Upper lobe of left lung (tissue), 6 donors: ENCODE data around the gene UGT2B15. TPM values are rescaled to one million over a fixed set of nuclear protein-coding genes. Genes with fewer than 3 reads are reported as not detected.
"Not testable (repeated sequence)": the region's sequence is repeated elsewhere in the genome, so short reads cannot be mapped to it uniquely, and the experiment has no call there.

Experiments
- ATAC-seq, 2 donors: fragments of 200-7000 bp; cut with Tn5 transposase; one replicate each; pipeline ENCODE4 v1.9.1; 2022; ENCODE audit warnings: mild to moderate bottlenecking in 2 of 2, moderate library complexity in 2 of 2; ENCODE audit not compliant: low FRiP score in 2 of 2
- DNase-seq, 2 donors: peaks; one replicate each; pipeline ENCODE4 v3.0.0-alpha.2; 2019 to 2020
- H3K27ac ChIP-seq, 4 donors: fragments of 200-600 bp; sonication (generic); one replicate each; pipeline ENCODE4 v1.5.1; 2016 to 2019
- H3K27me3 ChIP-seq, 4 donors: fragments of 200-600 bp; sonication (generic); one replicate each; pipeline ENCODE4 v1.5.1; 2017 to 2019
- H3K36me3 ChIP-seq, 4 donors: fragments of 200-600 bp; sonication (generic); one replicate each; pipeline ENCODE4 v1.5.1; 2016 to 2019
- H3K4me1 ChIP-seq, 4 donors: fragments of 200-600 bp; sonication (generic); one replicate each; pipeline ENCODE4 v1.5.1; 2018 to 2019
- H3K4me3 ChIP-seq, 4 donors: fragments of 200-600 bp; sonication (generic); one replicate each; pipeline ENCODE4 v1.5.1; 2017 to 2019; ENCODE audit warnings: mild to moderate bottlenecking in 2 of 4, moderate library complexity in 1 of 4
- H3K9me3 ChIP-seq, 4 donors: fragments of 200-600 bp; sonication (generic); one replicate each; pipeline ENCODE4 v1.5.1; 2018 to 2019
- EP300 ChIP-seq, 4 donors: sonication (generic); formaldehyde crosslinking; IDR thresholded peaks; one replicate each; pipeline ENCODE4 v1.5.1; 2017; ENCODE audit warnings: antibody characterized with exemption in 4 of 4, control low read depth in 2 of 4
- POLR2A ChIP-seq, 4 donors: fragments of 450-650 bp; IDR thresholded peaks; one replicate each; pipeline ENCODE4 v1.5.1; 2016 to 2017; ENCODE audit warnings: antibody characterized with exemption in 4 of 4, mild to moderate bottlenecking in 2 of 4
- POLR2AphosphoS5 ChIP-seq, 2 donors: sonication (generic); formaldehyde crosslinking; IDR thresholded peaks; one replicate each; pipeline ENCODE4 v1.5.1; 2017; ENCODE audit warnings: antibody characterized with exemption in 2 of 2
- WGBS, 2 donors: methylation state at CpG; one replicate each; pipeline ENCODE4 v1.1.5; 2017 to 2018; 5-methylcytosine and 5-hydroxymethylcytosine counted together
- total RNA-seq, 6 donors: library from RNA; depleted of rRNA in 4 of 6; stranded (reverse); fragments of >200 nt in 4 of 6; gene quantifications; one replicate each; pipeline versions ENCODE4 v1.1.0 to v1.2.1, GENCODE V29; 2016 to 2021
- TF ChIP-seq, protein P1 (sequence below), 6 experiments: fragments of 450-650 bp in 4 of 6; fragments of 200-600 bp in 2 of 6; sonication (generic) in 2 of 6; IDR thresholded peaks; one replicate each; pipeline ENCODE4 v1.5.1; 2016 to 2019; ENCODE audit warnings: antibody characterized with exemption in 6 of 6
- donor health status: DM: no; HTN: no; CAD: no; lungs with moderate emphysema.
- donor health status: DM: no; HTN: yes; CAD: no; lungs with severe emphysema.

The UGT2B15 gene
- under 1 TPM in 2 of 6 donors, not detected in 4; 0.14 to 0.34 TPM for total RNA-seq

- DNase-seq, ATAC-seq: not testable (repeated sequence)
- 41 to 54% methylated on average over 1 of the region's 1 CpG for WGBS, 2 donors
Measured at GRCh38 chr4:68670479-68670939, at the start of gene UGT2B15. Gene UGT2B15 (minus strand): TSS chr4:68670652. CDS start chr4:68670618, 34 bp downstream.

DNA sequence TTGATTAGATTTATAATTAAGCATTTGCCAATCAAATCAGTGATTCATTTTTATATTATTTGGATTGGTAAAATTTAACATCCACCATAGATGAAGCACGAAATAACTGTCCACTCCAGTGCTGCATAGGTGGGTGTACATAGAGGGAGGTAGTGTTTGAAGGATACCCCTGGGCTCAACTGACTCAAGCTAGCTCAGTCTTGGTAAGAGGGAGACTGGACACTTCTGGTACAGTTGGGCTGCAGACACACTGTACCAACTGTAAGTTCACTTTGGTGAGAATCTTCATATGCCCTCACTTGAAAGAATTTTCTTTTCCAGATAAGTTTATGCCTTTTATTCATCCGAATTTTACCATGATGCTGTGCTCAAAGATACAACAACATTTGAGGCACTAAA is 48.6 kb upstream of the UGT2B15 start:
- H3K9me3 ChIP-seq = no peaks in the 10 kb centered on the region
- TF ChIP-seq EP300 (IDR thresholded peaks at IDR 0.05) = no peak
- no peak for TF ChIP-seq POLR2AphosphoS5 (IDR thresholded peaks at IDR 0.05)
- TF ChIP-seq POLR2A (IDR thresholded peaks at IDR 0.05) = no peak
- TF ChIP-seq, protein P1, sequence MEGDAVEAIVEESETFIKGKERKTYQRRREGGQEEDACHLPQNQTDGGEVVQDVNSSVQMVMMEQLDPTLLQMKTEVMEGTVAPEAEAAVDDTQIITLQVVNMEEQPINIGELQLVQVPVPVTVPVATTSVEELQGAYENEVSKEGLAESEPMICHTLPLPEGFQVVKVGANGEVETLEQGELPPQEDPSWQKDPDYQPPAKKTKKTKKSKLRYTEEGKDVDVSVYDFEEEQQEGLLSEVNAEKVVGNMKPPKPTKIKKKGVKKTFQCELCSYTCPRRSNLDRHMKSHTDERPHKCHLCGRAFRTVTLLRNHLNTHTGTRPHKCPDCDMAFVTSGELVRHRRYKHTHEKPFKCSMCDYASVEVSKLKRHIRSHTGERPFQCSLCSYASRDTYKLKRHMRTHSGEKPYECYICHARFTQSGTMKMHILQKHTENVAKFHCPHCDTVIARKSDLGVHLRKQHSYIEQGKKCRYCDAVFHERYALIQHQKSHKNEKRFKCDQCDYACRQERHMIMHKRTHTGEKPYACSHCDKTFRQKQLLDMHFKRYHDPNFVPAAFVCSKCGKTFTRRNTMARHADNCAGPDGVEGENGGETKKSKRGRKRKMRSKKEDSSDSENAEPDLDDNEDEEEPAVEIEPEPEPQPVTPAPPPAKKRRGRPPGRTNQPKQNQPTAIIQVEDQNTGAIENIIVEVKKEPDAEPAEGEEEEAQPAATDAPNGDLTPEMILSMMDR (IDR thresholded peaks at IDR 0.05) = no peak
- no peak overlapping the region for H3K4me3 ChIP-seq
- H3K27me3 ChIP-seq = no peaks in the 10 kb centered on the region
- no peaks in the 10 kb centered on the region for H3K4me1 ChIP-seq
- H3K27ac ChIP-seq = no peak overlapping the region
- no peaks in the 10 kb centered on the region for H3K36me3 ChIP-seq
- 50 to 80% methylated on average over 2 of the region's 2 CpGs for WGBS, 2 donors
- DNase-seq (no peak), ATAC-seq (no peak)

More at GRCh38 chr4:68670479-68670939, at the start of gene UGT2B15:
- not testable (repeated sequence) for H3K36me3 ChIP-seq, H3K9me3 ChIP-seq, H3K4me3 ChIP-seq, H3K27ac ChIP-seq, H3K4me1 ChIP-seq, H3K27me3 ChIP-seq

GRCh38 chr4:68718447-68719074 is 48.1 kb upstream of the UGT2B15 start:
- WGBS, 2 donors = 89 to 93% methylated on average over 3 of the region's 3 CpGs
- DNase-seq (no peak), ATAC-seq (no peak)
- no peak overlapping the region for H3K4me3 ChIP-seq
- no peaks in the 10 kb centered on the region for H3K4me1 ChIP-seq
- H3K36me3 ChIP-seq = no peaks in the 10 kb centered on the region
- H3K27me3 ChIP-seq = no peaks in the 10 kb centered on the region
- TF ChIP-seq, protein P1 (IDR thresholded peaks at IDR 0.05) = no peak
- H3K9me3 ChIP-seq = no peaks in the 10 kb centered on the region
- H3K27ac ChIP-seq = no peak overlapping the region

- Histone ChIP-seq H3K27me3 (no peaks in the 10 kb centered on the region), H3K4me3 (no peak overlapping the region), H3K4me1 (no peaks in the 10 kb centered on the region), H3K27ac (no peak overlapping the region), H3K9me3 (no peaks in the 10 kb centered on the region), H3K36me3 (no peaks in the 10 kb centered on the region)
- ATAC-seq (no peak), DNase-seq (no peak)
- WGBS, 2 donors = 90% methylated on average over 1 of the region's 1 CpG
- TF ChIP-seq, protein P1 (IDR thresholded peaks at IDR 0.05) = no peak
- TF ChIP-seq EP300 (IDR thresholded peaks at IDR 0.05) (no peak), POLR2A (IDR thresholded peaks at IDR 0.05) (no peak), POLR2AphosphoS5 (IDR thresholded peaks at IDR 0.05) (no peak)
Measured at GRCh38 chr4:68717999-68718398, 47.5 kb upstream of the UGT2B15 start.

- Histone ChIP-seq H3K36me3 (no peaks in the 10 kb centered on the region), H3K9me3 (no peaks in the 10 kb centered on the region), H3K4me1 (no peaks in the 10 kb centered on the region), H3K27me3 (no peaks in the 10 kb centered on the region), H3K27ac (no peak overlapping the region), H3K4me3 (no peak overlapping the region)
- TF ChIP-seq, protein P1 (IDR thresholded peaks at IDR 0.05) = no peak
- TF ChIP-seq EP300 (IDR thresholded peaks at IDR 0.05) = no peak
- WGBS, 2 donors = 87 to 97% methylated on average over 2 of the region's 2 CpGs
- DNase-seq = no peak
- ATAC-seq = no peak
Measured at GRCh38 chr4:68714400-68714799, 43.9 kb upstream of the UGT2B15 start.
